NCI-H446 (cell line): Measurements from ENCODE around the gene TRMT61B.

ENCODE experiments used
- DNase-seq, 2 experiments: peaks; one replicate each; lab custom pipeline; 2025; lab: John Stamatoyannopoulos, UW

TRMT61B gene

GRCh38 chr2:28855977-28856376, 14.1 kb downstream of the TRMT61B start:
- no peak for DNase-seq

GRCh38 chr2:28855193-28855592, 14.9 kb downstream of the TRMT61B start:
- DNase-seq: no peak

DNA sequence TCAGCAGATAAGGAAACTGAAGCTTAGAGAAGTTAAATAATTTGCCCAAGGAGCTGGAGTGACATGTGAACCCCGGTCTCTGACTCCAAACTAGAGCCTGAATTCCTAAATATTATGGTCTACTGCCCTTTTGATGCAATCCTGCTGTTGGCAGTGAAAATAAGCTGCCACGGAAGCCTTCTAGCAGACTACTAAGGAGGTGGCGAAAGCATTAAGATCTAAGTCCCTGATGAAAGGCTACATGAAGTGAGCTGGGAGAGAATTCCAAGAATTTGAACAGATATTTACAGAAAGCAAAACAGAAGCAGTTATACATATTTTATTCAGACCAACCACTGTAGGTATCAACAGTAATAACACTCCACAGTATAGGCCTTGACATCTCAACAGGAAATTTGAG, 28.1 kb downstream of the TRMT61B start:
- no peak for DNase-seq

DNA sequence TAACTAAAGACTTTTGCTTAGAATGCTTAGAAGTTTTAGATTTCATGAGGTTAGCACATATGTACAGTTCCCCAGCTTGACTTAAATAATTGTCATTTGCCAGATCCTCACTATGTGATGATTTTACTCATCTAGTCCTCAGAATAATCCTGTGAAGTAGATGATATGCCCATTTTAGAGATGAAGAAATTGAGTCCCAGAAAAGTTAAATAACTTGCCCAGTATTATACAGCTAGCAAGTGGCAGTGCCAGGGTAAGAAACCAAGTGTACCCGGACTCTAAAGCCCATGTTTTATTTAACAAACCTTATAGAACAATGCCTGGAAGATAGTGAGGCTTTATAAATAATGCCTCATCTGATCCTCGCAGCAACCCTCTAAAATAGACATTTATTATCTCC, 31.1 kb downstream of the TRMT61B start:
- DNase-seq: no peak

- no peak for DNase-seq
Observed at GRCh38 chr2:28835781-28836180, 34.3 kb downstream of the TRMT61B start.

- no peak for DNase-seq
Observed at GRCh38 chr2:28833740-28834470, 36.2 kb downstream of the TRMT61B start.

DNA sequence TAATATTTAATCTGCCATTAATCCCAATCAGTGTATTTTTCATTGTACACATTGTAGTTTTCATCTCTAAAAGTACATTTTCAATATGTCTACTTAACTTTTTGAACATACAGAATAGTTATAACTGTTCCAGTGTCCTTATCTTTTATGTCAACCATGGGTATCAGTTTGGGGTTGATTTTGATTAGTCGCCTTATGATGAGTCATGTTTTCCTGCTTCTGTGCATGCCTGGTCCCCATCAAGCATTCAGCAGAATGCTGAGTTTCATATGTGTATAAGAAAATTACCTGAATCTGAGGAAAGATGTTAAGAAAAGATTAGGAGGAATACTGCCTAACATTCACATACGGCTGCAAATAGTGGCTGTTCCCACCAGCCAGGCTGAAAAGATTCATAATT, 41.7 kb downstream of the TRMT61B start:
- no peak for DNase-seq

- no peak for DNase-seq
Observed at GRCh38 chr2:28824870-28825269, 45.2 kb downstream of the TRMT61B start.

GRCh38 chr2:28824207-28824606, 45.9 kb downstream of the TRMT61B start:
- no peak for DNase-seq

GRCh38 chr2:28822036-28822435, 48.1 kb downstream of the TRMT61B start:
- DNase-seq: no peak

- peak in 1 of 2 experiments; percentile 50 for DNase-seq
Observed at GRCh38 chr2:28821295-28821958, 48.7 kb downstream of the TRMT61B start.

DNA sequence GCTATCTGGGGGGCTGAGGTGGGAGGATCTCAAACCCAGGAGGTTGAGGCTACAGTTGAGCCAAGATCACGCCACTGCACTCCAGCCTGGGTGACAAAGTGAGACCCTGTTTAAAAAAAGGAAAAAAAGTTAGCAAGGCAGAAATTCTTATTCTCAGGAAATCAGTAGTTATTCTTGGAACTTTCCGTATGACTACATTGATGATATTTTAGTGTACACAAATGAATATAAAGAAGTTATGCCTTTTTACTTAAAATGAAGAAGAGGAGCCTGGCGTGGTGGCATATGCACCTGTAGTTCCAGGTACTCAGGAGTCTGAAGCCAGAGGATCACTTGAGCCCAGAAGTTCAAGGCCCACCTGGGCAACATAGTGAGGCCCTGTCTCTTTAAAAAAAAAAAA, 52.1 kb downstream of the TRMT61B start:
- no peak for DNase-seq

GRCh38 chr2:28810384-28811285, 59.5 kb downstream of the TRMT61B start, which contains the start of gene SPDYA:
Gene SPDYA, plus strand, starts transcription at chr2:28810834. Its CDS starts 5,181 bp downstream, at chr2:28816015.
- no peak for DNase-seq

GRCh38 chr2:28809927-28810326, 60.2 kb downstream of the TRMT61B start:
- no peak for DNase-seq

- no peak for DNase-seq
Observed at GRCh38 chr2:28802975-28803429, 67.1 kb downstream of the TRMT61B start.

DNA sequence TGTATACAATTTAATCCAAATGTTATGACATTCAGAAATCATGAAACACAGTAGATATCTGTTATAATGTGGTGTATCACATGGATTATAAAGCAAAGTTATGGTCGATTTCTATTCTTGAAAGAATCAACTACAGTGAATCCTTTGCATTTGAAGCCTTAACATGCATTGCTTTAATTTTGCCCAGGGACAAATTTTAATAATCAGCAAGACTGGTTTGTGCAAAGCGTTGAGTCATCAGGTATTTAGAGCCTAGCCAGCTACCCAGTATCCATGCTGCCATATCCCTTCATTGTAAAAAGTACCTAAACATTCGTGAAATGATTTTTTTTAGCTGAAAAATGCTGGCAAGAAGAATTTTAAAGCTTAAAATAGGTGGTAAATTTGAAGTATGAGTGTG, 68.4 kb downstream of the TRMT61B start:
- DNase-seq: no peak
